Measurements from ENCODE around the gene IGF2. TPM values are rescaled to one million over a fixed set of nuclear protein-coding genes. Genes with fewer than 3 reads are reported as not detected.

The IGF2 gene
- polyA plus RNA-seq, 1 donor from 2014 or later, result not detected

- no peaks in the 10 kb centered on the region for H4K20me1 ChIP-seq (ENCODE audit: insufficient read depth)
- no peaks in the 10 kb centered on the region for H3K9me2 ChIP-seq (ENCODE audit: insufficient read depth, low read length)
- no peaks in the 10 kb centered on the region for H3F3A ChIP-seq (ENCODE audit: insufficient read depth, low read length, poor library complexity, severe bottlenecking)
- no peak for TF ChIP-seq SMC3 (conservative IDR thresholded peaks at IDR 0.05; ENCODE audit: poor library complexity)
- TF ChIP-seq MXI1 (conservative IDR thresholded peaks at IDR 0.05; ENCODE audit: poor library complexity, severe bottlenecking), result no peak
- no peak for TF ChIP-seq TAF1 (IDR thresholded peaks at IDR 0.05; ENCODE audit: low read depth)
- TF ChIP-seq POLR2AphosphoS5 (IDR thresholded peaks at IDR 0.05), result no peak
- TF ChIP-seq EZH2 (IDR thresholded peaks at IDR 0.05; ENCODE audit: borderline replicate concordance, insufficient read depth, low read length, poor library complexity, severe bottlenecking), result peak; percentile 79
- no peak for TF ChIP-seq EP300 (conservative IDR thresholded peaks at IDR 0.05; ENCODE audit: poor library complexity, severe bottlenecking)
- no peak for TF ChIP-seq CTCF (IDR thresholded peaks at IDR 0.05; ENCODE audit: poor library complexity, severe bottlenecking)
- no peaks in the 10 kb centered on the region for H3K79me2 ChIP-seq (replicated peaks; ENCODE audit: insufficient read depth, low read length)
- H3K36me3 ChIP-seq (ENCODE audit: insufficient read depth, low read length), result no peaks in the 10 kb centered on the region
- no peaks in the 10 kb centered on the region for H3K9me3 ChIP-seq (ENCODE audit: low read length)
- H3K9ac ChIP-seq (ENCODE audit: low read length), result no peak overlapping the region
- H3K4me3 ChIP-seq (ENCODE audit: low read length), result peak overlapping the region; percentile 37
- no peak overlapping the region for H3K27ac ChIP-seq (ENCODE audit: low read length)
- H3K4me2 ChIP-seq (ENCODE audit: low read length), result no peak overlapping the region
- peaks cover 89% of the 10 kb centered on the region for H3K27me3 ChIP-seq (ENCODE audit: insufficient read depth, low read depth, low read length)
- no peak overlapping the region for H2AFZ ChIP-seq (ENCODE audit: low read depth, low read length)
Observed at GRCh38 chr11:2143799-2144543, 4.8 kb upstream of the IGF2 start.

GRCh38 chr11:2143477-2143798, 4.2 kb upstream of the IGF2 start:
- peaks cover 92% of the 10 kb centered on the region for H3K27me3 ChIP-seq (ENCODE audit: insufficient read depth, low read depth, low read length)
- no peaks in the 10 kb centered on the region for H4K20me1 ChIP-seq (ENCODE audit: insufficient read depth)
- H2AFZ ChIP-seq (ENCODE audit: low read depth, low read length), result no peak overlapping the region
- no peak overlapping the region for H3K9ac ChIP-seq (ENCODE audit: low read length)
- H3K27ac ChIP-seq (ENCODE audit: low read length), result no peak overlapping the region
- no peaks in the 10 kb centered on the region for H3K36me3 ChIP-seq (ENCODE audit: insufficient read depth, low read length)
- H3F3A ChIP-seq (ENCODE audit: insufficient read depth, low read length, poor library complexity, severe bottlenecking), result no peaks in the 10 kb centered on the region
- H3K4me2 ChIP-seq (ENCODE audit: low read length), result no peak overlapping the region
- H3K9me2 ChIP-seq (ENCODE audit: insufficient read depth, low read length), result no peaks in the 10 kb centered on the region
- no peak for TF ChIP-seq EP300 (conservative IDR thresholded peaks at IDR 0.05; ENCODE audit: poor library complexity, severe bottlenecking)
- TF ChIP-seq RAD21 (conservative IDR thresholded peaks at IDR 0.05), result no peak
- no peak for TF ChIP-seq CTCF (IDR thresholded peaks at IDR 0.05; ENCODE audit: poor library complexity, severe bottlenecking)
- TF ChIP-seq REST (IDR thresholded peaks at IDR 0.05; ENCODE audit: borderline replicate concordance), result no peak
- no peak for TF ChIP-seq POLR2AphosphoS5 (IDR thresholded peaks at IDR 0.05)
- TF ChIP-seq EZH2 (IDR thresholded peaks at IDR 0.05; ENCODE audit: borderline replicate concordance, insufficient read depth, low read length, poor library complexity, severe bottlenecking), result no peak
- no peak for TF ChIP-seq TAF1 (IDR thresholded peaks at IDR 0.05; ENCODE audit: low read depth)
- no peak for TF ChIP-seq MXI1 (conservative IDR thresholded peaks at IDR 0.05; ENCODE audit: poor library complexity, severe bottlenecking)
- no peak for TF ChIP-seq SMC3 (conservative IDR thresholded peaks at IDR 0.05; ENCODE audit: poor library complexity)
- H3K9me3 ChIP-seq (ENCODE audit: low read length), result no peaks in the 10 kb centered on the region
- H3K4me3 ChIP-seq (ENCODE audit: low read length), result no peak overlapping the region
- H3K79me2 ChIP-seq (replicated peaks; ENCODE audit: insufficient read depth, low read length), result no peaks in the 10 kb centered on the region
